ENCODE measurements around the gene LEF1.

GRCh38 chr4:108168671-108169523, at the start of gene LEF1:
- TF ChIP-seq SP1 (IDR thresholded peaks at IDR 0.05) (no peak), PKNOX1 (IDR thresholded peaks at IDR 0.05) (peak; percentile 86), LEF1 (IDR thresholded peaks at IDR 0.05; ENCODE audit: borderline replicate concordance) (no peak), ZNF384 (IDR thresholded peaks at IDR 0.05) (no peak), FOXK2 (IDR thresholded peaks at IDR 0.05) (no peak), BHLHE40 (IDR thresholded peaks at IDR 0.05; ENCODE audit: borderline replicate concordance) (no peak), TARDBP (IDR thresholded peaks at IDR 0.05) (no peak), ELF4 (IDR thresholded peaks at IDR 0.05) (no peak)

Measured in HEK293T (cell line).